Measurements from ENCODE around the gene STRBP. TPM values are rescaled to one million over a fixed set of nuclear protein-coding genes. Genes with fewer than 3 reads are reported as not detected.
A peak's percentile ranks its signal among the peaks of the same experiment; 100 is the strongest.
"Not testable (repeated sequence)": the region's sequence is repeated elsewhere in the genome, so short reads cannot be mapped to it uniquely, and the experiment has no call there.

Gene STRBP
- total RNA-seq, 2 donors from 2014 or later = 10.0 to 12.6 TPM

DNA sequence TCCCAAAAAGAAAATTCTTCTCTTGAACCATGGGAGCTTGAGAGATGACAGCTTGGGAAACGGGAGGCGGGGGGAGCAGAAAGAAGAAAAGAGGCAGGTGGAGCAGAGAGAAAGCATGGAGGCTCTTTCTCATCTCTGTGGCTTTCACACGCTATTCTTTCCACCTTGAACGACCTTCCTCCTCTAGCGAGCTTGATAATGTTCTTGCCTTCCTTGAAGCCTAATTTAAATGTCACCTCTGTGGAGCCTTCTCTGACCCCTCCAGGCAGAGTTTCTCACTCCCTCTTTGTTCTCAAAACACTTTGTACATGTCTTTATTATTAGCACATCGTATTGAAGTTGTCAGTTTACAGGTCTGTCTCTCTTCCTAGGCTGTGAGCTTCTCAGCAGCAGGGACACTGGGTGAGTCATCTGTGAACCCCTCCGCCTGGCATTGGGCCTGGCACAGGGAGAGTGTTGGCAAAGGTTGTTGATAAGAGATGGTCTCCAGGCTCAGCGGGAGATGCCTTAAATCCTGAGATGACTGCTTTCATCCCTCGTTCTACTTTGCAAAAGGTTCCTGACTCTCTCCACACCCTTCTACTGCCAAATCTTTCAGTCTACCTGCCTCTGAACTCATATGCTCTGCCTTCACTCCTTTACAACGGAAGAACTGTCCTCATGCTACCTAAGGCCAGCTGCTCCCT, 14.1 kb upstream of the STRBP start:
- Histone ChIP-seq H3K36me3 (no peaks in the 10 kb centered on the region), H3K27me3 (no peaks in the 10 kb centered on the region), H3K27ac (peak overlapping the region; percentile 49 to 90), H3K9me3 (no peaks in the 10 kb centered on the region), H3K4me3 (no peak overlapping the region), H3K4me1 (peaks cover 0 to 6% of the 10 kb centered on the region in 2 donors)
- TF ChIP-seq, protein P1, sequence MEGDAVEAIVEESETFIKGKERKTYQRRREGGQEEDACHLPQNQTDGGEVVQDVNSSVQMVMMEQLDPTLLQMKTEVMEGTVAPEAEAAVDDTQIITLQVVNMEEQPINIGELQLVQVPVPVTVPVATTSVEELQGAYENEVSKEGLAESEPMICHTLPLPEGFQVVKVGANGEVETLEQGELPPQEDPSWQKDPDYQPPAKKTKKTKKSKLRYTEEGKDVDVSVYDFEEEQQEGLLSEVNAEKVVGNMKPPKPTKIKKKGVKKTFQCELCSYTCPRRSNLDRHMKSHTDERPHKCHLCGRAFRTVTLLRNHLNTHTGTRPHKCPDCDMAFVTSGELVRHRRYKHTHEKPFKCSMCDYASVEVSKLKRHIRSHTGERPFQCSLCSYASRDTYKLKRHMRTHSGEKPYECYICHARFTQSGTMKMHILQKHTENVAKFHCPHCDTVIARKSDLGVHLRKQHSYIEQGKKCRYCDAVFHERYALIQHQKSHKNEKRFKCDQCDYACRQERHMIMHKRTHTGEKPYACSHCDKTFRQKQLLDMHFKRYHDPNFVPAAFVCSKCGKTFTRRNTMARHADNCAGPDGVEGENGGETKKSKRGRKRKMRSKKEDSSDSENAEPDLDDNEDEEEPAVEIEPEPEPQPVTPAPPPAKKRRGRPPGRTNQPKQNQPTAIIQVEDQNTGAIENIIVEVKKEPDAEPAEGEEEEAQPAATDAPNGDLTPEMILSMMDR (IDR thresholded peaks at IDR 0.05) = no peak
- no peak for DNase-seq (ENCODE audit: low spot score)

DNA sequence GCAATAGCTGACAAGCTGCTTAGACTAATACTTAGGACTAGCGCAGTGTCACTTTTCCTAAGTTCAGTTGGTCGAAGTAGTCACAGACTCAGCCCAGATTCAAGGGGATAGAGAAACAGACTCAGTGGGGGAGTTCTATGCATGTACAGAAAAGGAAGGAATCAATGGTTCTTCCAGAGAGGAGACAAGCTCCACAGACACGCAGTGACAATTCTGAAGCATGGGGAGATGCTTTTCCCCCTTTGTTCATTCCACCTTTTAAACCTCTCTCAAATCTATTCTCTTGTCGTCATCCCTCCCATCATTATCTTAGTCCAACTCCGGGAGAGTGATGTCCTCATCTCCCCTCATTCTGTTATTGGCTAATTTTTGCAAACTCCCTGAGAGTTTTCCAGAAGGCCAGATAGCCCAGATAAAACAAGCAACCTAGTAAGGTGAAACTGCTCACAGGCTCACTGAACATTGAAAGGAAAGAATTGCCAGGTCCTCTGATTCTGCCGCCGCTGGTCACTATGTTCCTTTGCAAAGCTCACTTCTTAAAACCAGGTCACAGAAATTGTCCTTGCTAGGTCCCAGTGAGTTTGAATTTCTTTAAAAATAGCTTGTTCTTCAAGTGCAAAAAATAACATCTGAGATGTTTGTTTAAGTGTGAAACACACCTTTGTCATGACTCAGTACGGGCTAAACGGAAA, 13.4 kb upstream of the STRBP start:
- H3K27ac ChIP-seq = peak overlapping the region; percentile 49 to 90

DNA sequence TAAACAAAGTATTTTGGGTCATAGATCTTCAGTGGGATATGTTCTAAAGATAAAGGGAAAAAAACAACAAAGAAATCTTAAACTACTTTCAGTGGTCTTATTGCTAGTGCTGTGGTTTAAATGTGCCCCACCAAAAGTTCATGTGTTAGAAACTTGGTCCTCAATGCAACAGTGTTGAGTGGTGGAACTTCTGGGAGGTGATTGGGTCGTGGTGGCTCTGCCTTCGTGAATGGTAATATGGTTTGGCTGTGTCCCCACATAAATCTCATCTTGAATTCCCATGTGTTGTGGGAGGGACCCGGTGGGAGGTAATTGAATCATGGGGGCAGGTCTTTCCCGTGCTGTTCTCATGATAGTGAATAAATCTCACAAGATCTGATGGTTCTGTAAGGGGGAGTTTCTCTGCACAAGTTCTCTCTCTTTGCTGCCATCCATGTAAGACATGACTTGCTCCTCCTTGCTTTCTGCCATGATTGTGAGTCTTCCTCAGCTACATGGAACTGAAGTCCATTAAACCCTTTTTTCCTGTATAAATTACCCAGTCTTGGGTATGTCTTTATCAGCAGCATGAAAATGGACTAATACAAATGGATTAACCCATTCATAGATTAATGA, 10.6 kb upstream of the STRBP start:
- not testable (repeated sequence) for H3K36me3 ChIP-seq; H3K4me1 ChIP-seq; DNase-seq (ENCODE audit: low spot score); H3K27me3 ChIP-seq; H3K4me3 ChIP-seq; H3K27ac ChIP-seq; H3K9me3 ChIP-seq

More for the DNA sequence above, 13.4 kb upstream of the STRBP start:
- Histone ChIP-seq H3K27me3 (no peaks in the 10 kb centered on the region), H3K4me1 (peaks cover 0 to 6% of the 10 kb centered on the region in 2 donors), H3K4me3 (no peak overlapping the region), H3K9me3 (no peaks in the 10 kb centered on the region), H3K36me3 (no peaks in the 10 kb centered on the region)
- no peak for DNase-seq (ENCODE audit: low spot score)
- TF ChIP-seq, protein P1 (IDR thresholded peaks at IDR 0.05) = no peak

DNA sequence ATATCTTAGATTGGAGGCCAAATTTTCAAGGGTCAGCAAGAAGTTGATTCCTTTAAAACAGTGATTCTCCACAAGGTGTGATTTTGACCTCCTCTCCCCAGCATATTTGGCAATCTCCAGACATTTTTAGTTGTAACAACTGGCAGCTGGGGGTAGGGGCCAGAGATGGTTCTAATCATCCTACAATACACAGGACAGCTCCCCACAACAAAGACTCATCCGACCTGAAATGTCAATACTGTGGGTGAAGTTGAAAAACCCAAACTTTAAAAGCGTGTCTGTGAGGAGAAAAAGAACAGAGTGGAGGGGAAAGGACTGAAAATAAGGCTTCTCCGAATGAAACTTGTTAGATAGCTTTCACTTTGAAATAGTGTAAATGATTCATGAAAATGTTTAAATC, 10.0 kb upstream of the STRBP start:
- Histone ChIP-seq H3K36me3 (no peaks in the 10 kb centered on the region), H3K27ac (no peak overlapping the region), H3K4me1 (peaks cover 0 to 6% of the 10 kb centered on the region in 2 donors), H3K27me3 (no peaks in the 10 kb centered on the region), H3K9me3 (no peaks in the 10 kb centered on the region), H3K4me3 (no peak overlapping the region)
- TF ChIP-seq, protein P1 (IDR thresholded peaks at IDR 0.05) = no peak
- no peak for DNase-seq (ENCODE audit: low spot score)

DNA sequence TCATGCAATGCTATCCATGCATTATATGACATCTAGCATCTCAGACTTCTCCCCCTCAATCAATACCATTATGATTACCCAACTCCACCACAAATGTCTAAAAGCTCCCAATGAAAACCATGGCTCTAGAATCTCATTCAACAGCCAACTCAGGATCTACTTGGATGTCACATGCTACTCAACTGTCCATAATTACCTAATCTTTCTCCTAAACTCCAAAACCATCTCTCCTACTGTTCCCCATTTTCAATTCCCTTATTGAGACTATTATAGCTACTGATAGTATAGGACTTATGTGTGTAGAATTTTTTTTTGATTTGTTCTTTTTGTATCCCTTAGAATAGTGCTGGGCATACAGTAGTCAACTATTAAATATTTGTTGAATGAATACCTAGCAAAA, 8.2 kb upstream of the STRBP start:
- DNase-seq (ENCODE audit: low spot score) = no peak
- Histone ChIP-seq H3K27me3 (no peaks in the 10 kb centered on the region), H3K4me1 (no peaks in the 10 kb centered on the region), H3K4me3 (no peak overlapping the region), H3K36me3 (no peaks in the 10 kb centered on the region), H3K27ac (no peak overlapping the region), H3K9me3 (no peaks in the 10 kb centered on the region)
- TF ChIP-seq, protein P1 (IDR thresholded peaks at IDR 0.05) = no peak

DNA sequence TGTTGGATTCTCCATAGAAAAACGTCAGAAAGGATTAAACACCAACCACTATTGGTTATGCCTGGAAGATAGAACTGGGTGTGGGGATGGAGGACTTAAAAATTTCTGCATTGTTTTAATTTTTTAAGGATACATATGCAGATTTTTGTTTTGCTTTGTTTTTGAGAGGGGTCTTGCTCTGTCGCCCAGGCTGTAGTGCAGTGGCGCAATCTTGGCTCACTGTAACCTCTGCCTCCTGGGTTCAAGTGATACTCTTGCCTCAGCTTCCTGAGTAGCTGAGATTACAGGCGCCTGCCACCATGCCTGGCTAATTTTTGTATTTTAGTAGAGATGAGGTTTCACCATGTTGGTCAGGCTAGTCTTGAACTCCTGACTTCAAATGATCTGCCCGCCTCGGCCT, 2.7 kb upstream of the STRBP start:
- not testable (repeated sequence) for H3K27me3 ChIP-seq; H3K9me3 ChIP-seq; H3K4me3 ChIP-seq; H3K36me3 ChIP-seq; H3K27ac ChIP-seq; DNase-seq (ENCODE audit: low spot score)
- peaks cover 0 to 15% of the 10 kb centered on the region in 2 donors for H3K4me1 ChIP-seq
